ENCODE results near the gene DMBX1.

The DMBX1 gene

DNA sequence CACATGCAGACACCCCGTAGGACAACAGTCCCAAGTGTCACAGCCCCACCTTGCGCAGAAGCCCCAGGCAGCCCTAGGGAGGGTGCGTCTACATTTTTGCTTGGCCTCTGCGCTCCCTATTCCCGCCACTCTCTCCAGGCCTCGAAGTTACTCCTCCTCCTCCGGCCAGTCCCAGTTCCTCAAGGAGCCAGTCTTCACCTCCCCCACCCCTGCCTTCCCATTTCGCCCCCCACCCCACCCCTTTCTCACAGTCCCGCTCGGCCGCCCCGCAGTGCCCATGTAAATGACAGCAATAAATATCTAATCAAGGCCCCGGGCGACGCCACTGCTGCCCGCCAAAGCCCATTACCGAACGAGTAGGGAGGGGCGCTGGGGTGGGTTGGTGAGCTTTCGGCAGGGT, 3.2 kb downstream of the DMBX1 start:
- peaks cover 79% of the 10 kb centered on the region for H3K27me3 ChIP-seq (ENCODE audit: insufficient read depth, low read length)
- no peak overlapping the region for H3K4me3 ChIP-seq (ENCODE audit: low read depth, low read length)
- H3K36me3 ChIP-seq (ENCODE audit: insufficient read depth, low read length), result no peaks in the 10 kb centered on the region
- no peak overlapping the region for H3K27ac ChIP-seq (ENCODE audit: low read depth, low read length)
- H2AFZ ChIP-seq (ENCODE audit: low read length, unreplicated experiment), result no peak overlapping the region
- H3K79me2 ChIP-seq (ENCODE audit: control insufficient read depth, insufficient read depth, low read length, unreplicated experiment), result no peaks in the 10 kb centered on the region
- H3K4me1 ChIP-seq (ENCODE audit: control insufficient read depth, insufficient read depth, low read length, unreplicated experiment), result no peaks in the 10 kb centered on the region

DNA sequence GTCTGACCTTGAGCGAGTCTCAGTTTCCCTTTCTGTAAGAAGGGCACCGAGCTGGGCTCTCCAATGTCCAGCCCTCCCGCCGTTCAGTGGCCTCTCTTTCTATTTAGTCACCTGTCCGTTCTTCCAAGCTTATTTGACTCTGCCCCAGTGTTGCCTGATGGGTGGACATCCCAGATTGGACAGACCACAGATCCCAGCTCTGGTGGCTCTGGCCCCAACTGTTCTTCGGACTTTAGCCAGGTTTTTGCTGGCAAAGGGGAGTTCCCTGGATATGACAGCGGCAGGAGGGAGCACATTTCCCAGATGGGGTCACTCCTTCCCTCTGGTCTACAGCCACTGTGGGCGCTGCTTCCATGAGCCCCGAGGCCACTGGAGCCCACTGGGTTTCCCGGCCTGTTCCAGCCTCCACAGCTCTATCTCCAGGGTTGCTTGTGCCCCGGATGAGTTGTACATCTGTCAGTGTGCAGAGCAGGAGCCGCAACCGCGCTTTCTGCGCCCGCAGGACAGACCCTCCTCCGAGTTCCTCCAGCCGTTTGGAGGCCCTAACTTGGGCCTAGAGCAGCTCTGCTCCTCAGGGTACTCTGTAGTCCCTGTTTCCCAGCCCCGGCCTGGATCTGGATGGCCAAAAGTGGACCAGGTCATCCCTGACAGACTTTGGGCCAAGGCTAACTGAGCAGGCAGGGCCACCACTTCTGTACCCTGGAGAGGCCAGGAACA, 3.8 kb downstream of the DMBX1 start:
- H3K27me3 ChIP-seq (ENCODE audit: insufficient read depth, low read length), result peaks cover 73% of the 10 kb centered on the region
- H3K4me3 ChIP-seq (ENCODE audit: low read depth, low read length), result no peak overlapping the region
- H3K4me1 ChIP-seq (ENCODE audit: control insufficient read depth, insufficient read depth, low read length, unreplicated experiment), result no peaks in the 10 kb centered on the region
- no peaks in the 10 kb centered on the region for H3K79me2 ChIP-seq (ENCODE audit: control insufficient read depth, insufficient read depth, low read length, unreplicated experiment)
- no peak overlapping the region for H2AFZ ChIP-seq (ENCODE audit: low read length, unreplicated experiment)
- H3K36me3 ChIP-seq (ENCODE audit: insufficient read depth, low read length), result no peaks in the 10 kb centered on the region
- H3K27ac ChIP-seq (ENCODE audit: low read depth, low read length), result no peak overlapping the region

DNA sequence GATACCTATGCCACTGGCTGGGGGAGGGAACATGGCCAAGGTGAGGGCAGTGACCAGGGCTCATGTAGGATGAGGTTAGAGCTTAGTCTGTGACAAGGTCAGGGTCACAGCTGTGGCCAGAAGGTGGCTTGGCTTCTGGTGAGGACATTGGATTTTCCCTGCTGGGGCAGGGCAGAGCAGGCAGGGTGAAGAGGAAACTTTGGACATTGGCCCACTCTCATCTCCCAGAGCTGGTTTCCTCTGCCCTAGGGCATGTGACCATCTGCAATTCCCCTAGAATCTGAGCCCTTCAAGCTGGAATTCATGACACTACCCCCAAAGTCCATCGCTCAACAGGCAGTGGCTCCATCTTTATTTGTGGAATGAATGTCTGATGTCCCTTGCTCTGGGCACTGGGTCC, 5.3 kb downstream of the DMBX1 start:
- no peak overlapping the region for H3K27ac ChIP-seq (ENCODE audit: low read depth, low read length)
- H3K27me3 ChIP-seq (ENCODE audit: insufficient read depth, low read length), result peaks cover 58% of the 10 kb centered on the region
- no peaks in the 10 kb centered on the region for H3K79me2 ChIP-seq (ENCODE audit: control insufficient read depth, insufficient read depth, low read length, unreplicated experiment)
- no peaks in the 10 kb centered on the region for H3K36me3 ChIP-seq (ENCODE audit: insufficient read depth, low read length)
- H3K4me1 ChIP-seq (ENCODE audit: control insufficient read depth, insufficient read depth, low read length, unreplicated experiment), result no peaks in the 10 kb centered on the region
- no peak overlapping the region for H2AFZ ChIP-seq (ENCODE audit: low read length, unreplicated experiment)
- H3K4me3 ChIP-seq (ENCODE audit: low read depth, low read length), result no peak overlapping the region

DNA sequence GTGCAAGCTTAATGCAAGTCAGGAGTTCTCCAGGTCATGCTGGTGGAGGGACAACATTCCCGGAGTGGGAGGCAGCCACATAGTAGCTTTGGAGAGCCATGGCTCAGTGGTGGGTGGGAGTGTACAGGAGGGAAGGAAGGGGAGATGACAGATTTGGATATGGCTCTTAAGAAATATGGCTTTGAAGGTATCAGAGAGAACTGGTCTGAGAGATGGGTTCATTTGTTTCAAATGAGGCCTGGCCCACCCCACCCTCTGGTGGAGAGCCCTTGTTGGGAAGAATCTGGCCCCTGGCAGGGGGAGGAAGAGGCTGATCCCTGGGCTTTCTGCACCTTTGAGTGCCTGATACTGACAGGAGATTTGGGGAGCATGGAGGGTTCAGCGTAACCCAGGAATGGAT, 6.1 kb downstream of the DMBX1 start:
- no peak overlapping the region for H3K4me3 ChIP-seq (ENCODE audit: low read depth, low read length)
- no peak overlapping the region for H2AFZ ChIP-seq (ENCODE audit: low read length, unreplicated experiment)
- H3K27me3 ChIP-seq (ENCODE audit: insufficient read depth, low read length), result peaks cover 51% of the 10 kb centered on the region
- H3K36me3 ChIP-seq (ENCODE audit: insufficient read depth, low read length), result no peaks in the 10 kb centered on the region
- no peaks in the 10 kb centered on the region for H3K79me2 ChIP-seq (ENCODE audit: control insufficient read depth, insufficient read depth, low read length, unreplicated experiment)
- H3K4me1 ChIP-seq (ENCODE audit: control insufficient read depth, insufficient read depth, low read length, unreplicated experiment), result no peaks in the 10 kb centered on the region
- no peak overlapping the region for H3K27ac ChIP-seq (ENCODE audit: low read depth, low read length)

DNA sequence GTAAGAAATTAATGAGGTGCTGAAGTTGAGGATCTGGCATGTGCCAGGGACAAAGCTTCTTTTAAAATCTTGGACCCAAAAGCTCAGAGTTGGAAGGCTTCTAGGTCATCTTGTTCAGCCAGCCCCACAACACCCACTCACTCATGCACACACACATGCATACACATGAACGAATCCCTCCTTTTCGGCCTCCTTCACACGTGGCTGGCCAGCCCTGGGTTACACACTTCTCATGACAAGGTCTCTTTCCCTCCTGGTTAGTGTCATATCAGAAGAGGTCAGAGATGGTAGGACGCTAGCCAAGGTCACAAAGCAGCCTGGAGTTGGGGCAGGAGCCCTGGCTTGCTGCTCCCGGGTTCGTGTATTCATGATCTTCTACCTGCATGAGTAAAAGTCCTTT, 6.9 kb downstream of the DMBX1 start:
- Histone ChIP-seq H3K27me3 (ENCODE audit: insufficient read depth, low read length) (peaks cover 48% of the 10 kb centered on the region), H3K4me1 (ENCODE audit: control insufficient read depth, insufficient read depth, low read length, unreplicated experiment) (no peaks in the 10 kb centered on the region)

DNA sequence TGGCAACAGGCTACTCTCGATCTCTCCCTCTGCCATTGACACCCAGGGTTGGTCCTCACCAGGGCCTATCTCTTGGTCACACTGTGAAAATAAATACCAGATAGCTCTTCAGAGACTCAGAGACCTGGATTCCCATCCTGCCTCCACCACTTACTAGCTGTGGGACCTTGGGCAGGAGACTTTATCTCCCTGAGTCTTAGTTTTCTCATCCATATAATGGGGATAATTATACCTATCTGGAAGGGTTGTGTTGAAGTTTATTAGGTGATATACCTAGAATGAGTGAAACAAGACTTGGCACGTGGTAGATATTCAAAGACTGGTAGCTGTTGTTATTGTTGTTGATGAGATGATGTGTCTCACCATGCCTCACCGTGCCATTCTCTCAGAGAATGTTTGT, 7.4 kb downstream of the DMBX1 start:
- Histone ChIP-seq H3K36me3 (ENCODE audit: insufficient read depth, low read length) (no peaks in the 10 kb centered on the region), H3K27me3 (ENCODE audit: insufficient read depth, low read length) (peaks cover 48% of the 10 kb centered on the region), H3K27ac (ENCODE audit: low read depth, low read length) (no peak overlapping the region), H2AFZ (ENCODE audit: low read length, unreplicated experiment) (no peak overlapping the region), H3K4me1 (ENCODE audit: control insufficient read depth, insufficient read depth, low read length, unreplicated experiment) (no peaks in the 10 kb centered on the region), H3K79me2 (ENCODE audit: control insufficient read depth, insufficient read depth, low read length, unreplicated experiment) (no peaks in the 10 kb centered on the region), H3K4me3 (ENCODE audit: low read depth, low read length) (no peak overlapping the region)

More for the DNA sequence above, 6.9 kb downstream of the DMBX1 start:
- Histone ChIP-seq H2AFZ (ENCODE audit: low read length, unreplicated experiment) (no peak overlapping the region), H3K27ac (ENCODE audit: low read depth, low read length) (no peak overlapping the region), H3K79me2 (ENCODE audit: control insufficient read depth, insufficient read depth, low read length, unreplicated experiment) (no peaks in the 10 kb centered on the region), H3K36me3 (ENCODE audit: insufficient read depth, low read length) (no peaks in the 10 kb centered on the region), H3K4me3 (ENCODE audit: low read depth, low read length) (no peak overlapping the region)

DNA sequence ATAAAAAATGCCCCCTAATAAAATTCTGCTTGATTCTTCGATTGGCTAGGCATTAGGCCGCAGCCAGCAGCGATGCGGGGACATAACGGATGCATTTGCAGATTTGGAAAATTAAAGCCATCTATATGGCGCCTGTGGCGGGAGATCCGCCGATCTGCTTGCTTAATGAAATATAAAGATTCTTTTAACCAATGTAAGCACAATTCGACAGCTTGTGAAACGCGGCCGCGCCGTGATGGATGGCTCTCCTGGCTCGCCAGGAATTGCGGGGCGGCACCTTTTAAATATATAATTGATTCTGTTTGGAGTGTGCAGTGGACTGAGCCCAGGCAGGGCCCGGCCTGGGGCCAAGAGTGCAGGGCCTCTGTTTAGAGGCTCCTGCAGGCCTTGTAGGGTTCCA, 8.0 kb downstream of the DMBX1 start:
- Histone ChIP-seq H3K27me3 (ENCODE audit: insufficient read depth, low read length) (peaks cover 48% of the 10 kb centered on the region), H2AFZ (ENCODE audit: low read length, unreplicated experiment) (no peak overlapping the region), H3K36me3 (ENCODE audit: insufficient read depth, low read length) (no peaks in the 10 kb centered on the region), H3K27ac (ENCODE audit: low read depth, low read length) (no peak overlapping the region), H3K79me2 (ENCODE audit: control insufficient read depth, insufficient read depth, low read length, unreplicated experiment) (no peaks in the 10 kb centered on the region), H3K4me3 (ENCODE audit: low read depth, low read length) (no peak overlapping the region), H3K4me1 (ENCODE audit: control insufficient read depth, insufficient read depth, low read length, unreplicated experiment) (no peaks in the 10 kb centered on the region)

DNA sequence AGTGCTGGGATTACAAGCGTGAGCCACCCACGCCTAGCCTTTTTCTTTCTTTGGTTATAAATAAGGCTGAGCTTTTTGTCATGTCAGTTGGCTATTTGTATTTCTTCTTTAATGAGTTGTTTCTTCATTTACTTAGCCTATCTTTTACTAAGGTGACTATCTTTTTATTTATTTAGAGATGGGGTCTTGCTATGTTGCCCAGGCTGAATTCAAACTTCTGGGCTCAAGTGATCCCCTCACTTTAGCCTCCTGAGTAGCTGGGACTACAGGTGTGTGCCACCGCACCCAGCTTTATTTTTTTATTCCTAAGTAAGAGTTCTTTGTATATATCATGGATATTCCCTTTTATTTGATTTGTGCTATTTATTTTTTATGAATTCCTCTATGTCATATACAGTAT, 11.9 kb downstream of the DMBX1 start:
- peaks cover 34% of the 10 kb centered on the region for H3K27me3 ChIP-seq (ENCODE audit: insufficient read depth, low read length)
- no peak overlapping the region for H3K27ac ChIP-seq (ENCODE audit: low read depth, low read length)
- H3K79me2 ChIP-seq (ENCODE audit: control insufficient read depth, insufficient read depth, low read length, unreplicated experiment), result no peaks in the 10 kb centered on the region
- no peak overlapping the region for H2AFZ ChIP-seq (ENCODE audit: low read length, unreplicated experiment)
- H3K4me1 ChIP-seq (ENCODE audit: control insufficient read depth, insufficient read depth, low read length, unreplicated experiment), result no peaks in the 10 kb centered on the region
- no peak overlapping the region for H3K4me3 ChIP-seq (ENCODE audit: low read depth, low read length)
- H3K36me3 ChIP-seq (ENCODE audit: insufficient read depth, low read length), result no peaks in the 10 kb centered on the region

DNA sequence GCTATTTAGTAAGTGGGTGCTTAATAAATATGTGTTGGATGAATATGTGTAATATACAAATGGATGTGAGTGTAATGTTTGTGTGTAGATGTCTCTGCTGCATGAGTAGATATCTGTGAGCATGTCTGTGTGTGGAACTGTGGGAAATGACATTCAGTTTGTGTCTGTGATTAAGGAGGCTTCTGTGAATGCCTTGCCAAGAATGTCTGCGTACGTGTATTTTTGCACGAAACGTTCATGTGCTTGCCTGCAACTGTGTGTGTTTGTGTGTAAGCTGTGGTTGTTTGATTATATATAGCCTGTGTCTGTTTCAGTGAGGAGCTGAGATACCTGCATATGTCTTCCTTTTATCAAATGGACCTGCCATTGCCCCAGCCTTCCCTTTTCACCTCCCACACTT, 13.8 kb downstream of the DMBX1 start:
- Histone ChIP-seq H3K4me1 (ENCODE audit: control insufficient read depth, insufficient read depth, low read length, unreplicated experiment) (peaks cover 3% of the 10 kb centered on the region), H3K79me2 (ENCODE audit: control insufficient read depth, insufficient read depth, low read length, unreplicated experiment) (no peaks in the 10 kb centered on the region), H3K27me3 (ENCODE audit: insufficient read depth, low read length) (peaks cover 29% of the 10 kb centered on the region), H2AFZ (ENCODE audit: low read length, unreplicated experiment) (no peak overlapping the region), H3K27ac (ENCODE audit: low read depth, low read length) (no peak overlapping the region), H3K4me3 (ENCODE audit: low read depth, low read length) (no peak overlapping the region), H3K36me3 (ENCODE audit: insufficient read depth, low read length) (no peaks in the 10 kb centered on the region)

DNA sequence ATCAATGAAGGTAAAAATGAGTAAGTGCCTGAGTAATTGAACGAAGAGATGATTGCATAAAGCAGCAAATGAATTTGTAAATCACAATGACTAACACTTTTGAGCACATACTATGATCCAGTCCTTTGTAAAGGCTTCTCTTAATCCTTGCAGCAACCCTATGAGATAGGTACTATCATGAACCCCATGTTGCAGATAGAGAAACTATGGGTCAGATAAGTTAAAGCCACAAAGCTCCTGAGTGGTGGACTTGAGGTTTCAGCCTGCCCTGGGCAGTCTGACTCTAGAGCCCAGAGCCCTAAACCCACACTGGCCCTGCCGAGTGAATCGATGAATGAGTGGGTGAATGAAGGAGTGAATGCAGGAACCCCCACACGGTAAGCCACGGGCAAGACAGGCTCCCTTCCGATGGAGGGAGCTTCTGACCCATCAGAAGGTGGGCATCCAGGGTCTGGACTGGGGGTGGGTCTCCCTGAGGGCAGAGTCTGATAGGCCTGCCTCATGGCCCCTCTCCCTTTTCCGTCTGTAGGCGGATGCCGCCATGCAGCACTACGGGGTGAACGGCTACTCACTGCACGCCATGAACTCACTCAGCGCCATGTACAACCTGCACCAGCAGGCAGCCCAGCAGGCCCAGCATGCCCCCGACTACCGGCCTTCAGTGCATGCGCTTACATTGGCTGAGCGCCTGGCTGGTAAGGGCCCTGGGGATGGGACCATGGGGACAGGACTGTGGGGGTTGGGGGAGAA, 17.0 kb downstream of the DMBX1 start:
- Histone ChIP-seq H3K4me3 (ENCODE audit: low read depth, low read length) (no peak overlapping the region), H3K36me3 (ENCODE audit: insufficient read depth, low read length) (no peaks in the 10 kb centered on the region), H3K79me2 (ENCODE audit: control insufficient read depth, insufficient read depth, low read length, unreplicated experiment) (no peaks in the 10 kb centered on the region), H3K27ac (ENCODE audit: low read depth, low read length) (no peak overlapping the region), H2AFZ (ENCODE audit: low read length, unreplicated experiment) (no peak overlapping the region), H3K4me1 (ENCODE audit: control insufficient read depth, insufficient read depth, low read length, unreplicated experiment) (peaks cover 10% of the 10 kb centered on the region), H3K27me3 (ENCODE audit: insufficient read depth, low read length) (peaks cover 21% of the 10 kb centered on the region)

DNA sequence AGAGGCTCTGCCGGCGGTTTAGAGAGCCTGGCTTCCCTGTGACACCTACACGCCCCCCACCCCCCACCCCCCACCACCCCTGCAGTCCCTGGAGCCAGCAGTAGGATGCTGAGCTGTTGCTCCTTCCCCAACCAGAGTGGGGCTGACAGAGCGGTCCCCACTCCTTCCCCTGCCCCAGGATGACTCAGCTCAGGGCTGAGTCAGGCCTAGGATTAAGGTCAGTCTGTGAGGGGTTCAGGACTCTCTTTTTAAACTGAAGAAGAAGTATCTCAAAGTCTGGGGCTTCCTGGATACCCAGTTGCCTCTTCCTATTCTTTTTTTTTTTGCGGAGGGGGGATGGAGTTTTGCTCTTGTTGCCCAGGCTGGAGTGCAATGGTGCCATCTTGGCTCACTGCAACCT, 19.1 kb downstream of the DMBX1 start:
- Histone ChIP-seq H3K27me3 (ENCODE audit: insufficient read depth, low read length) (peaks cover under 1% of the 10 kb centered on the region; the same call in 1 of the 2 replicates), H3K36me3 (ENCODE audit: insufficient read depth, low read length) (no peaks in the 10 kb centered on the region), H3K4me3 (ENCODE audit: low read depth, low read length) (no peak overlapping the region), H3K4me1 (ENCODE audit: control insufficient read depth, insufficient read depth, low read length, unreplicated experiment) (peaks cover 10% of the 10 kb centered on the region), H2AFZ (ENCODE audit: low read length, unreplicated experiment) (no peak overlapping the region), H3K27ac (ENCODE audit: low read depth, low read length) (no peak overlapping the region), H3K79me2 (ENCODE audit: control insufficient read depth, insufficient read depth, low read length, unreplicated experiment) (no peaks in the 10 kb centered on the region)
